Psoas muscle (tissue), 8 donors: ENCODE data around the gene AP2A2. TPM values are rescaled to one million over a fixed set of nuclear protein-coding genes. Genes with fewer than 3 reads are reported as not detected.

Experiments
- ATAC-seq, 4 donors: fragments of 200-7000 bp; cut with Tn5 transposase; one replicate each; pipeline ENCODE4 v1.9.1; 2020; ENCODE audit warnings: moderate library complexity in 3 of 4, mild to moderate bottlenecking in 2 of 4
- DNase-seq, 2 donors: peaks; one replicate each; pipeline ENCODE4 v3.0.0-alpha.2; 2020
- H3K27ac ChIP-seq: fragments of 200-600 bp; one replicate; pipeline ENCODE4 v1.8.0; 2022
- H3K27me3 ChIP-seq, 3 donors: fragments of 200-600 bp in 1 of 3; one replicate each; pipeline versions ENCODE4 v1.6.1 to v1.8.0; 2013 to 2022; ENCODE audit warnings: low read length in 2 of 3, mild to moderate bottlenecking in 2 of 3, moderate library complexity in 1 of 3; ENCODE audit not compliant: insufficient read depth in 3 of 3
- H3K36me3 ChIP-seq, 2 donors: fragments of 200-600 bp in 1 of 2; one replicate each; pipeline versions ENCODE4 v1.6.1 to v1.8.0; 2013 to 2022; ENCODE audit warnings: low read depth in 1 of 2, mild to moderate bottlenecking in 1 of 2, moderate library complexity in 1 of 2; ENCODE audit not compliant: insufficient read depth in 1 of 2
- H3K4me1 ChIP-seq: fragments of 200-600 bp; one replicate; pipeline ENCODE4 v1.8.0; 2022
- H3K4me3 ChIP-seq: fragments of 200-600 bp; one replicate; pipeline ENCODE4 v1.8.0; 2022; ENCODE audit warnings: mild to moderate bottlenecking
- H3K9me3 ChIP-seq: fragments of 200-600 bp; one replicate; pipeline ENCODE4 v1.8.0; 2022
- CTCF ChIP-seq: fragments of 200-600 bp; IDR thresholded peaks from one replicate; pipeline ENCODE4 v1.8.0; 2022; ENCODE audit warnings: antibody characterized with exemption
- WGBS, 3 donors: extraction: QIAGEN DNeasy Blood & Tissue Kit; methylation state at CpG; one replicate each; pipeline versions ENCODE4 v1.1.6 to v1.1.7; 2013; 5-methylcytosine and 5-hydroxymethylcytosine counted together
- intact Hi-C, 2 donors: fragments of 100-400 bp; cut with DNase I; formaldehyde crosslinking; loops; one replicate each; pipeline versions ENCODE4 v1.11.0 to v1.14.2; 2022
- polyA plus RNA-seq, 3 donors: library from polyadenylated mRNA; stranded (reverse); fragments of 200-250 nt; gene quantifications; one replicate each; pipeline ENCODE4 v1.2.3, GENCODE V29; 2013
- total RNA-seq, 4 donors: library from RNA; stranded (reverse); fragmentation: NEBNext Ultra II Directional in 2 of 4; extraction: Animal tissue kit (Norgen Biotek cat#: 25700) in 2 of 4; gene quantifications; one replicate each; pipeline versions ENCODE4 v1.2.1 to v1.2.4, GENCODE V29; 2021 to 2023
- donor health status: healthy with polysubstance abuse.
- donor health status: DM: no; HTN: no; CAD: no; lungs with moderate emphysema.
- donor health status: Bipolar disorder and iron deficiency.
- donor health status: healthy.
- donor health status: DM: yes; HTN: yes; CAD: no.
- donor health status: DM: no; HTN: no; CAD: no.
- donor health status: DM: no; HTN: no; CAD: no.
- donor health status: DM: yes; HTN: yes; CAD: no.

AP2A2 gene
- total and polyA plus RNA-seq, 7 donors: 15.9 to 31.4 (median 26.5) TPM

GRCh38 chr11:1022411-1022810 is 96.7 kb downstream of the AP2A2 start:
- Histone ChIP-seq H3K9me3 (no peaks in the 10 kb centered on the region), H3K36me3 (no peaks in the 10 kb centered on the region), H3K4me3 (no peak overlapping the region), H3K4me1 (no peaks in the 10 kb centered on the region), H3K27ac (no peak overlapping the region), H3K27me3 (no peaks in the 10 kb centered on the region)
- WGBS, 3 donors: 95 to 99% (median 96%) methylated on average over 7 of the region's 7 CpGs
- no peak for DNase-seq
- no peak for TF ChIP-seq CTCF
- no peak for ATAC-seq
- intact Hi-C loops: no loop called here

GRCh38 chr11:1022908-1023810 is 97.5 kb downstream of the AP2A2 start:
- WGBS, 3 donors: 93% methylated on average over 28 of the region's 28 CpGs
- DNase-seq (no peak), ATAC-seq (no peak)
- H3K9me3 ChIP-seq: no peaks in the 10 kb centered on the region
- H3K4me3 ChIP-seq: no peak overlapping the region
- H3K27me3 ChIP-seq: no peaks in the 10 kb centered on the region
- H3K27ac ChIP-seq: no peak overlapping the region
- H3K36me3 ChIP-seq: no peaks in the 10 kb centered on the region
- no peaks in the 10 kb centered on the region for H3K4me1 ChIP-seq
- intact Hi-C loops: no loop called here
- TF ChIP-seq CTCF: no peak

GRCh38 chr11:1023811-1024596 is 98.3 kb downstream of the AP2A2 start:
- no peak for TF ChIP-seq CTCF
- Histone ChIP-seq H3K36me3 (no peaks in the 10 kb centered on the region), H3K9me3 (no peaks in the 10 kb centered on the region), H3K4me1 (no peaks in the 10 kb centered on the region), H3K27ac (no peak overlapping the region), H3K27me3 (no peaks in the 10 kb centered on the region), H3K4me3 (no peak overlapping the region)
- 95% methylated on average over 41 to 50 of the region's 50 CpGs for WGBS, 3 donors
- intact Hi-C loops: no loop called here
- DNase-seq: no peak
- ATAC-seq: no peak

GRCh38 chr11:1024597-1025409 is 99.1 kb downstream of the AP2A2 start:
- no peaks in the 10 kb centered on the region for H3K27me3 ChIP-seq
- no peaks in the 10 kb centered on the region for H3K36me3 ChIP-seq
- no peaks in the 10 kb centered on the region for H3K9me3 ChIP-seq
- no peak overlapping the region for H3K27ac ChIP-seq
- TF ChIP-seq CTCF: no peak
- no peak for ATAC-seq
- H3K4me3 ChIP-seq: no peak overlapping the region
- no peaks in the 10 kb centered on the region for H3K4me1 ChIP-seq
- intact Hi-C loops: no loop called here
- DNase-seq: no peak
- 84 to 89% (median 85%) methylated on average over 48 of the region's 48 CpGs for WGBS, 3 donors
